Smooth muscle cell (in vitro differentiated cells): ENCODE results near the gene DDOST. TPM values are rescaled to one million over a fixed set of nuclear protein-coding genes. Genes with fewer than 3 reads are reported as not detected.
"Not testable (repeated sequence)": the region's sequence is repeated elsewhere in the genome, so short reads cannot be mapped to it uniquely, and the experiment has no call there.

Source experiments
- DNase-seq: peaks from one replicate; lab custom pipeline; 2025; ENCODE audit not compliant: unreplicated experiment; lab: John Stamatoyannopoulos, UW
- H2AFZ ChIP-seq: fragments of 200-600 bp; sonication (generic); 2 replicates; pipeline ENCODE4 v1.6.0; 2016; ENCODE audit warnings: antibody characterized with exemption, low read depth, mild to moderate bottlenecking
- H3F3A ChIP-seq: fragments of 200-600 bp; sonication (generic); 2 replicates; pipeline ENCODE4 v1.6.0; 2017; ENCODE audit warnings: antibody characterized with exemption, low read depth
- H3K27ac ChIP-seq: fragments of 200-600 bp; sonication (generic); 2 replicates; pipeline ENCODE4 v1.5.1; 2016; ENCODE audit warnings: low read depth, mild to moderate bottlenecking
- H3K27me3 ChIP-seq: fragments of 200-600 bp; sonication (generic); 2 replicates; pipeline ENCODE4 v1.6.1; 2016; ENCODE audit warnings: low read depth, mild to moderate bottlenecking
- H3K36me3 ChIP-seq: fragments of 200-600 bp; sonication (generic); 2 replicates; pipeline ENCODE4 v1.5.1; 2016; ENCODE audit warnings: low read depth
- H3K4me1 ChIP-seq: fragments of 200-600 bp; sonication (generic); 2 replicates; pipeline ENCODE4 v1.5.1; 2016; ENCODE audit warnings: low read depth
- H3K4me2 ChIP-seq: fragments of 200-600 bp; sonication (generic); 2 replicates; pipeline ENCODE4 v1.6.0; 2016; ENCODE audit warnings: mild to moderate bottlenecking
- H3K4me3 ChIP-seq: fragments of 200-600 bp; sonication (generic); 2 replicates; pipeline ENCODE4 v1.5.1; 2016; ENCODE audit warnings: mild to moderate bottlenecking
- H3K79me2 ChIP-seq: fragments of 200-600 bp; sonication (generic); 2 replicates; pipeline ENCODE4 v1.6.0; 2016; ENCODE audit warnings: low read depth, mild to moderate bottlenecking
- H3K9ac ChIP-seq: fragments of 200-600 bp; sonication (generic); 2 replicates; pipeline ENCODE4 v1.6.0; 2016; ENCODE audit warnings: low read depth
- H3K9me3 ChIP-seq: fragments of 200-600 bp; sonication (generic); replicated peaks from 2 replicates; pipeline ENCODE4 v1.5.1; 2016; ENCODE audit warnings: low read depth
- H4K20me1 ChIP-seq: fragments of 200-600 bp; sonication (generic); 2 replicates; pipeline ENCODE4 v1.6.0; 2016; ENCODE audit warnings: low read depth
- WGBS: methylation state at CpG from one replicate; pipeline ENCODE4 v1.1.7; 2016; ENCODE audit warnings: low lambda C conversion rate; 5-methylcytosine and 5-hydroxymethylcytosine counted together
- polyA plus RNA-seq: library from polyadenylated mRNA; unstranded; fragments of >200 nt; fragmentation: Nextera tagmentation; extraction: Ambion mirVana; gene quantifications from 2 replicates; pipeline ENCODE4 v1.2.1, GENCODE V29; 2016
- total RNA-seq: library from RNA; depleted of rRNA; stranded (reverse); fragments of >200 nt; gene quantifications from 2 replicates; pipeline ENCODE4 v1.2.3, GENCODE V29; 2014
- TF ChIP-seq, protein P1 (sequence below): fragments of 200-600 bp; sonication (generic); IDR thresholded peaks from 2 replicates; pipeline ENCODE4 v1.5.1; 2017; ENCODE audit warnings: borderline replicate concordance, mild to moderate bottlenecking, antibody characterized with exemption; ENCODE audit not compliant: insufficient read depth, poor library complexity, severe bottlenecking

Gene DDOST
- total and polyA plus RNA-seq, 2 experiments from 2014 or later: 267 to 439 TPM

- H3K4me2 ChIP-seq: no peak overlapping the region
- TF ChIP-seq, protein P1, sequence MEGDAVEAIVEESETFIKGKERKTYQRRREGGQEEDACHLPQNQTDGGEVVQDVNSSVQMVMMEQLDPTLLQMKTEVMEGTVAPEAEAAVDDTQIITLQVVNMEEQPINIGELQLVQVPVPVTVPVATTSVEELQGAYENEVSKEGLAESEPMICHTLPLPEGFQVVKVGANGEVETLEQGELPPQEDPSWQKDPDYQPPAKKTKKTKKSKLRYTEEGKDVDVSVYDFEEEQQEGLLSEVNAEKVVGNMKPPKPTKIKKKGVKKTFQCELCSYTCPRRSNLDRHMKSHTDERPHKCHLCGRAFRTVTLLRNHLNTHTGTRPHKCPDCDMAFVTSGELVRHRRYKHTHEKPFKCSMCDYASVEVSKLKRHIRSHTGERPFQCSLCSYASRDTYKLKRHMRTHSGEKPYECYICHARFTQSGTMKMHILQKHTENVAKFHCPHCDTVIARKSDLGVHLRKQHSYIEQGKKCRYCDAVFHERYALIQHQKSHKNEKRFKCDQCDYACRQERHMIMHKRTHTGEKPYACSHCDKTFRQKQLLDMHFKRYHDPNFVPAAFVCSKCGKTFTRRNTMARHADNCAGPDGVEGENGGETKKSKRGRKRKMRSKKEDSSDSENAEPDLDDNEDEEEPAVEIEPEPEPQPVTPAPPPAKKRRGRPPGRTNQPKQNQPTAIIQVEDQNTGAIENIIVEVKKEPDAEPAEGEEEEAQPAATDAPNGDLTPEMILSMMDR: no peak
- H3F3A ChIP-seq: peaks cover 8% of the 10 kb centered on the region
- no peak overlapping the region for H3K4me3 ChIP-seq
- H2AFZ ChIP-seq: no peak overlapping the region
- H3K27ac ChIP-seq: no peak overlapping the region
- H3K36me3 ChIP-seq: no peaks in the 10 kb centered on the region
- H4K20me1 ChIP-seq: no peaks in the 10 kb centered on the region
- H3K9me3 ChIP-seq: no peaks in the 10 kb centered on the region
- H3K79me2 ChIP-seq: no peaks in the 10 kb centered on the region
- WGBS: 100% methylated on average over 5 of the region's 5 CpGs
- no peaks in the 10 kb centered on the region for H3K4me1 ChIP-seq
- H3K9ac ChIP-seq: no peak overlapping the region
- H3K27me3 ChIP-seq: no peaks in the 10 kb centered on the region
- DNase-seq: no peak
Observed at GRCh38 chr1:20611652-20612051, 49.5 kb downstream of the DDOST start.

DNA sequence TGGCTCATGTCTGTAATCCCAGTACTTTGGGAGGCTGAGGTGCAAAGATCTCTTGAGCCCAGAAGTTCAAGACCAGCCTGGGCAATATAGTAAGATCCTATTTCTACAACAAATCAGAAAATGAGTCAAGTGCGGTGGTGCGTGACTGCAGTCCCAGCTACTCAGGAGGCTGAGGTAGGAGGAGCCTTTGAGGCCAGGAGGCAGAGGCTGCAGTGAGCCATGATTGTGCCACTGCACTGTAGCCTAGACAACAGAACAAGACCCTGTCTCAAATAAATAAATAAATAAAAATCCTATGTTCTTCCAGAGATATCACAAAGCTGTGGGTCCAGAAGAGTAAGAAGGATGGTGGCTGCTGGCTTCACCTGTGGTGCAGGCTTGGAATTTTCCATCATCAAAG lies 50.2 kb downstream of the DDOST start:
- H3K27ac ChIP-seq: no peak overlapping the region

DNA sequence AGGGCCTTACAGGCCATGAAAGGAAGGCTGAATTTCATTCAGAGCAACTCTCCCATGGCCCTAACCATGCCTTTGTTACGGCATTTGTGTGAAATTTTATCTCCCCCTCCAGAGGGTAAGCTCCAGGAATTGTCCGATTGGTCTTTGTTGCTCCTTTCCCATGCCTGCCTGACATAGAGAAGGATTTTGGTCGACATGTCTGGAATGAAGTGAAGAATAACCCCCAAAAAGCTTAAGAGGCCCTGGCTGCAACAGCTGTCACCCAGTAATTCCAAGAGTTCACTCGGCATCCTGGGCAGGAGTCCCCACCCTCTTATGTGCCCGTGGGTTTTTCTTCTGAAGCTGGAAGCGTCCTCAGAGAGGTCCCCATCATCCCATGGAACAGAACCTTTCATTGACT lies 51.6 kb downstream of the DDOST start:
- H3K36me3 ChIP-seq: no peaks in the 10 kb centered on the region
- H3K4me2 ChIP-seq: no peak overlapping the region
- H3K4me3 ChIP-seq: no peak overlapping the region
- 90% methylated on average over 6 of the region's 6 CpGs for WGBS
- no peak overlapping the region for H3K27ac ChIP-seq
- no peaks in the 10 kb centered on the region for H4K20me1 ChIP-seq
- no peaks in the 10 kb centered on the region for H3K9me3 ChIP-seq
- H3K9ac ChIP-seq: no peak overlapping the region
- H2AFZ ChIP-seq: no peak overlapping the region
- DNase-seq: no peak
- TF ChIP-seq, protein P1: no peak
- no peaks in the 10 kb centered on the region for H3K4me1 ChIP-seq
- no peaks in the 10 kb centered on the region for H3K27me3 ChIP-seq
- peaks cover 8% of the 10 kb centered on the region for H3F3A ChIP-seq
- H3K79me2 ChIP-seq: no peaks in the 10 kb centered on the region

More for the DNA sequence above, 50.2 kb downstream of the DDOST start:
- Histone ChIP-seq H3K27me3 (no peaks in the 10 kb centered on the region), H3K4me2 (no peak overlapping the region), H3K9ac (no peak overlapping the region), H3K4me1 (no peaks in the 10 kb centered on the region), H4K20me1 (no peaks in the 10 kb centered on the region), H3K79me2 (no peaks in the 10 kb centered on the region), H2AFZ (no peak overlapping the region), H3K4me3 (no peak overlapping the region), H3F3A (peaks cover 8% of the 10 kb centered on the region), H3K9me3 (no peaks in the 10 kb centered on the region), H3K36me3 (no peaks in the 10 kb centered on the region)
- DNase-seq: no peak
- TF ChIP-seq, protein P1: no peak
- WGBS: 95% methylated on average over 2 of the region's 2 CpGs

- not testable (repeated sequence) for H4K20me1 ChIP-seq, H3K79me2 ChIP-seq, H2AFZ ChIP-seq, H3K27me3 ChIP-seq, H3K4me2 ChIP-seq, H3K9me3 ChIP-seq, H3K9ac ChIP-seq, H3K4me3 ChIP-seq, H3K4me1 ChIP-seq, DNase-seq, H3K27ac ChIP-seq, H3F3A ChIP-seq, H3K36me3 ChIP-seq
- WGBS: 81% methylated on average over 7 of the region's 7 CpGs
Observed at GRCh38 chr1:20606801-20607570, 54.2 kb downstream of the DDOST start.
